Omental fat pad (tissue), 4 donors: ENCODE measurements around the gene MEGF11. TPM values are rescaled to one million over a fixed set of nuclear protein-coding genes. Genes with fewer than 3 reads are reported as not detected.

Source experiments
- ATAC-seq: fragments of 150-250 bp; one replicate; pipeline ENCODE4 v1.9.1; 2016; ENCODE audit warnings: mild to moderate bottlenecking, moderate library complexity; ENCODE audit not compliant: low FRiP score
- DNase-seq: peaks from one replicate; pipeline ENCODE4 v3.0.0-alpha.2; 2019; ENCODE audit warnings: low spot score
- total RNA-seq, 4 donors: library from RNA; depleted of rRNA; stranded (reverse); fragments of >200 nt; gene quantifications; one replicate each; pipeline ENCODE4 v1.1.0, GENCODE V29; 2016
- TF ChIP-seq, protein P1 (sequence below), 3 donors: fragments of 450-650 bp; IDR thresholded peaks; one replicate each; pipeline ENCODE4 v1.5.1; 2016 to 2017; ENCODE audit warnings: antibody characterized with exemption in 3 of 3, mild to moderate bottlenecking in 3 of 3, moderate library complexity in 2 of 3

MEGF11 gene
- total RNA-seq, 4 donors from 2014 or later = 0.47 TPM; not detected in 3

- TF ChIP-seq, protein P1, sequence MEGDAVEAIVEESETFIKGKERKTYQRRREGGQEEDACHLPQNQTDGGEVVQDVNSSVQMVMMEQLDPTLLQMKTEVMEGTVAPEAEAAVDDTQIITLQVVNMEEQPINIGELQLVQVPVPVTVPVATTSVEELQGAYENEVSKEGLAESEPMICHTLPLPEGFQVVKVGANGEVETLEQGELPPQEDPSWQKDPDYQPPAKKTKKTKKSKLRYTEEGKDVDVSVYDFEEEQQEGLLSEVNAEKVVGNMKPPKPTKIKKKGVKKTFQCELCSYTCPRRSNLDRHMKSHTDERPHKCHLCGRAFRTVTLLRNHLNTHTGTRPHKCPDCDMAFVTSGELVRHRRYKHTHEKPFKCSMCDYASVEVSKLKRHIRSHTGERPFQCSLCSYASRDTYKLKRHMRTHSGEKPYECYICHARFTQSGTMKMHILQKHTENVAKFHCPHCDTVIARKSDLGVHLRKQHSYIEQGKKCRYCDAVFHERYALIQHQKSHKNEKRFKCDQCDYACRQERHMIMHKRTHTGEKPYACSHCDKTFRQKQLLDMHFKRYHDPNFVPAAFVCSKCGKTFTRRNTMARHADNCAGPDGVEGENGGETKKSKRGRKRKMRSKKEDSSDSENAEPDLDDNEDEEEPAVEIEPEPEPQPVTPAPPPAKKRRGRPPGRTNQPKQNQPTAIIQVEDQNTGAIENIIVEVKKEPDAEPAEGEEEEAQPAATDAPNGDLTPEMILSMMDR (IDR thresholded peaks at IDR 0.05) = no peak
- DNase-seq (no peak), ATAC-seq (peak; percentile 88)
These were observed 40.0 kb upstream of the MEGF11 start, which contains the start of gene DIS3L for GRCh38 chr15:66293419-66294156. DIS3L (plus strand) TSS chr15:66293568; CDS start chr15:66293597, 29 bp downstream.

- ATAC-seq (no peak), DNase-seq (no peak)
- TF ChIP-seq, protein P1 (IDR thresholded peaks at IDR 0.05) = no peak
These were observed 39.2 kb upstream of the MEGF11 start for GRCh38 chr15:66292571-66293418.

GRCh38 chr15:66291816-66292570, 38.4 kb upstream of the MEGF11 start:
- DNase-seq = no peak
- TF ChIP-seq, protein P1 (IDR thresholded peaks at IDR 0.05) = no peak
- no peak for ATAC-seq

GRCh38 chr15:66290518-66290917, 37.0 kb upstream of the MEGF11 start:
- ATAC-seq (no peak), DNase-seq (no peak)
- TF ChIP-seq, protein P1 (IDR thresholded peaks at IDR 0.05) = no peak

DNA sequence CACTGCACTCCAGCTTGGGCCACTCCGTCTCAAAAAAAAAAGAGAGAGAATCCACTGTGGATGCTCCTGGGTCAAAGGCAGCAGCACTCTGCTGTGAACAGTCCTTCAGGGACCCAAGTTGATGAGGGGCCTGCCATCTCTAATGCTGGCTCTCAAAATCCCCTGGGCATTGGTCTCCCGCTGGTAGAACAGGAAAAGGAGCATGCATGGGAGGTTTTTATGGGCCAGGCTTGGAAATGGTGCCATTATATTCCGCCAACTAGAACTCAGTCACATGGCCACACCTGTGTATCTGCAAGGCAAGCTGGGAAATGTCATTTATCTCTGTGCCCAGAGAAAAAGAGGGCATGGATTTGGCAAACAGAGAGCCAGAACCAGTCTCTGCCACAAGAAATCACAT, 36.5 kb upstream of the MEGF11 start:
- no peak for DNase-seq
- ATAC-seq = no peak
- TF ChIP-seq, protein P1 (IDR thresholded peaks at IDR 0.05) = no peak

DNA sequence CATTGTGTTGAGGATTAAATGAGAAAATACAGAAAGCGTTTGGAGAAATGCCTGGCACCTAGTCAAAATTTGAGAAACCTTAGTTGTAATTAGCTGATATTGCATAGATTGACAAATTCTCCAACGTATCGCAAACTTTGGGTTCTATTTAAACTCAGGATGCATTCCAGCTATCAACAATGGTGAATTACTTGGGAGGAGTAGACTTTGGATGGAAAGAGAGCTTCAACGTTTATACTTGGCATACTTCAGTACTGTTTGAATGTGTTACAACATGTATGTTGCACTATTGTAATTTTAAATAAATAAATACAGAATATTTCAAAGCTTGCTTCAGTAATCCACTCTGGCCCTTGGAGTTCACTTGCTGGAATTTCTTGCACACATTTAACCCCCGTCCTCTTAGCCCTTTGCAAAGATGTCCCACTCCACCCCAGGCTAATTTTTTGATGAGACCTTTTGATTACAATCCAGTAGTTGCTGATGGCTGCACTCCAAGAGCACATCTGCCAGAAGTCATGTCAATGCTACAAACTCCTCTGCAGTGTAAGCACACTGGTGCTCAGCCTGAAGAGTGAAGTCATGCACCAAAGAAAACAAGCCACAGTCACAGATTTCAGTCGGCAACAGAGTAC, 35.1 kb upstream of the MEGF11 start:
- DNase-seq (no peak), ATAC-seq (no peak)

More for the DNA sequence above, 35.1 kb upstream of the MEGF11 start:
- TF ChIP-seq, protein P1 (IDR thresholded peaks at IDR 0.05) = no peak
